Duodenal mucosa (tissue), 2 donors: ENCODE data around the gene PTGFRN.

Experiments
- H3K27ac ChIP-seq: one replicate; pipeline ENCODE4 v1.7.0; 2013; ENCODE audit warnings: low read depth, low read length
- H3K27me3 ChIP-seq, 2 donors: one replicate each; pipeline ENCODE4 v1.7.0; 2013; ENCODE audit warnings: low read length in 2 of 2, control low read depth in 1 of 2; ENCODE audit not compliant: insufficient read depth in 2 of 2, control insufficient read depth in 1 of 2
- H3K36me3 ChIP-seq, 2 donors: one replicate each; pipeline ENCODE4 v1.7.0; 2013; ENCODE audit warnings: low read length in 2 of 2, control low read depth in 1 of 2; ENCODE audit not compliant: insufficient read depth in 2 of 2, control insufficient read depth in 1 of 2
- H3K4me1 ChIP-seq, 2 donors: one replicate each; pipeline ENCODE4 v1.7.0; 2013; ENCODE audit warnings: low read length in 2 of 2, control low read depth in 1 of 2; ENCODE audit not compliant: insufficient read depth in 2 of 2, control insufficient read depth in 1 of 2
- H3K4me3 ChIP-seq, 2 donors: one replicate each; pipeline ENCODE4 v1.7.0; 2013; ENCODE audit warnings: low read length in 2 of 2, low read depth in 1 of 2
- H3K9ac ChIP-seq, 2 donors: one replicate each; pipeline ENCODE4 v1.7.0; 2013; ENCODE audit warnings: low read length in 2 of 2, low read depth in 1 of 2
- H3K9me3 ChIP-seq, 2 donors: one replicate each; pipeline ENCODE4 v1.7.0; 2013; ENCODE audit warnings: low read length in 2 of 2, control low read depth in 1 of 2; ENCODE audit not compliant: control insufficient read depth in 1 of 2

Gene PTGFRN

GRCh38 chr1:117007719-117008013 is 98.0 kb downstream of the PTGFRN start:
- Histone ChIP-seq H3K4me3 (no peak overlapping the region), H3K36me3 (no peaks in the 10 kb centered on the region), H3K27me3 (no peaks in the 10 kb centered on the region), H3K4me1 (no peaks in the 10 kb centered on the region), H3K9ac (no peak overlapping the region), H3K9me3 (no peaks in the 10 kb centered on the region), H3K27ac (no peak overlapping the region)

- H3K9ac ChIP-seq: no peak overlapping the region
- no peaks in the 10 kb centered on the region for H3K4me1 ChIP-seq
- H3K36me3 ChIP-seq: no peaks in the 10 kb centered on the region
- no peak overlapping the region for H3K4me3 ChIP-seq
- no peaks in the 10 kb centered on the region for H3K27me3 ChIP-seq
- H3K9me3 ChIP-seq: no peaks in the 10 kb centered on the region
- H3K27ac ChIP-seq: no peak overlapping the region
Observed at GRCh38 chr1:117008656-117009055, 98.9 kb downstream of the PTGFRN start.

- H3K27me3 ChIP-seq: no peaks in the 10 kb centered on the region
- no peaks in the 10 kb centered on the region for H3K4me1 ChIP-seq
- no peak overlapping the region for H3K27ac ChIP-seq
- no peaks in the 10 kb centered on the region for H3K36me3 ChIP-seq
- H3K4me3 ChIP-seq: no peak overlapping the region
- H3K9me3 ChIP-seq: no peaks in the 10 kb centered on the region
- no peak overlapping the region for H3K9ac ChIP-seq
Observed at GRCh38 chr1:117009132-117009531, 99.4 kb downstream of the PTGFRN start.

GRCh38 chr1:117010310-117010969 is 100.7 kb downstream of the PTGFRN start:
- H3K9me3 ChIP-seq: no peaks in the 10 kb centered on the region
- H3K36me3 ChIP-seq: no peaks in the 10 kb centered on the region
- H3K27ac ChIP-seq: no peak overlapping the region

GRCh38 chr1:117011334-117011733 is 101.6 kb downstream of the PTGFRN start:
- H3K27ac ChIP-seq: no peak overlapping the region
- no peak overlapping the region for H3K9ac ChIP-seq
- H3K4me3 ChIP-seq: no peak overlapping the region
- no peaks in the 10 kb centered on the region for H3K9me3 ChIP-seq
- no peaks in the 10 kb centered on the region for H3K4me1 ChIP-seq
- no peaks in the 10 kb centered on the region for H3K27me3 ChIP-seq
- H3K36me3 ChIP-seq: no peaks in the 10 kb centered on the region

More at GRCh38 chr1:117010310-117010969, 100.7 kb downstream of the PTGFRN start:
- Histone ChIP-seq H3K27me3 (no peaks in the 10 kb centered on the region), H3K9ac (no peak overlapping the region), H3K4me3 (no peak overlapping the region), H3K4me1 (no peaks in the 10 kb centered on the region)

GRCh38 chr1:117013309-117013858 is 103.7 kb downstream of the PTGFRN start:
- Histone ChIP-seq H3K27me3 (no peaks in the 10 kb centered on the region), H3K9ac (no peak overlapping the region), H3K9me3 (no peaks in the 10 kb centered on the region), H3K4me1 (no peaks in the 10 kb centered on the region), H3K36me3 (no peaks in the 10 kb centered on the region), H3K4me3 (no peak overlapping the region), H3K27ac (no peak overlapping the region)

- no peak overlapping the region for H3K4me3 ChIP-seq
- H3K9me3 ChIP-seq: no peaks in the 10 kb centered on the region
- H3K27ac ChIP-seq: no peak overlapping the region
- H3K36me3 ChIP-seq: no peaks in the 10 kb centered on the region
- H3K27me3 ChIP-seq: no peaks in the 10 kb centered on the region
- H3K9ac ChIP-seq: no peak overlapping the region
- H3K4me1 ChIP-seq: no peaks in the 10 kb centered on the region
Observed at GRCh38 chr1:117014209-117014608, 104.5 kb downstream of the PTGFRN start.

GRCh38 chr1:117015724-117016123 is 106.0 kb downstream of the PTGFRN start:
- Histone ChIP-seq H3K27me3 (no peaks in the 10 kb centered on the region), H3K4me3 (no peak overlapping the region), H3K36me3 (no peaks in the 10 kb centered on the region), H3K9me3 (no peaks in the 10 kb centered on the region), H3K4me1 (no peaks in the 10 kb centered on the region), H3K27ac (no peak overlapping the region), H3K9ac (no peak overlapping the region)

GRCh38 chr1:117017062-117017461 is 107.3 kb downstream of the PTGFRN start:
- no peak overlapping the region for H3K4me3 ChIP-seq
- no peaks in the 10 kb centered on the region for H3K36me3 ChIP-seq
- no peaks in the 10 kb centered on the region for H3K4me1 ChIP-seq
- H3K9me3 ChIP-seq: no peaks in the 10 kb centered on the region
- no peak overlapping the region for H3K27ac ChIP-seq
- no peak overlapping the region for H3K9ac ChIP-seq
- no peaks in the 10 kb centered on the region for H3K27me3 ChIP-seq

GRCh38 chr1:117017648-117018047 is 107.9 kb downstream of the PTGFRN start:
- H3K9ac ChIP-seq: no peak overlapping the region
- H3K27ac ChIP-seq: no peak overlapping the region
- no peaks in the 10 kb centered on the region for H3K36me3 ChIP-seq
- H3K9me3 ChIP-seq: no peaks in the 10 kb centered on the region
- H3K4me1 ChIP-seq: no peaks in the 10 kb centered on the region
- no peaks in the 10 kb centered on the region for H3K27me3 ChIP-seq
- H3K4me3 ChIP-seq: no peak overlapping the region
